Measurements from ENCODE around the gene SPACA6. TPM values are rescaled to one million over a fixed set of nuclear protein-coding genes. Genes with fewer than 3 reads are reported as not detected.
A peak's percentile ranks its signal among the peaks of the same experiment; 100 is the strongest.

SPACA6 gene
- total and polyA plus RNA-seq, 9 of the 15 experiments (the other 6 are each of a cell fraction or from before 2014, with no cell fraction given), result 1.3 to 17.3 (median 6.2) TPM

GRCh38 chr19:51713319-51714285 lies 20.5 kb downstream of the SPACA6 start:
- WGBS (ENCODE audit: insufficient coverage, low coverage, missing lambda C conversion rate), result 89% methylated on average over 48 of the region's 74 CpGs

More at GRCh38 chr19:51713319-51714285, 20.5 kb downstream of the SPACA6 start:
- peaks cover 0 to 9% of the 10 kb centered on the region in 2 experiments; a peak in 2 of 5 replicates for H3K4me1 ChIP-seq (replicated peaks in 1 of 2; ENCODE audit: control insufficient read depth in 2 of 2, insufficient read depth in 2 of 2, low read length in 2 of 2)
- H3K27ac ChIP-seq (ENCODE audit: extremely low read depth, low read depth, low read length), result no peak overlapping the region
- no peaks in the 10 kb centered on the region for H3K79me2 ChIP-seq (ENCODE audit: control insufficient read depth, insufficient read depth, low read length)
- TF ChIP-seq ZC3H8 (IDR thresholded peaks at IDR 0.05) (no peak), ZBTB33 (CRISPR knock-in tag; IDR thresholded peaks at IDR 0.05) (peak; percentile 96), MAX (CRISPR knock-in tag; IDR thresholded peaks at IDR 0.05) (0 out of 2 replicates have a peak, but pooled peaks have one; percentile 21), GTF2E2 (tag; IDR thresholded peaks at IDR 0.05) (no peak)
- H2AFZ ChIP-seq (ENCODE audit: low read depth, low read length), result no peak overlapping the region
- no peaks in the 10 kb centered on the region for H3K36me3 ChIP-seq (ENCODE audit: control insufficient read depth, insufficient read depth, low read length)
- FAIRE-seq (no peak), DNase-seq (ENCODE audit: extremely low read depth in 1 of 4, low spot score in 3 of 4) (no peak), ATAC-seq (no peak)
- ChIA-PET CTCF (ENCODE audit: low intra/inter-chr PET ratio) (interaction anchor here (0.7 to 1.1 kb wide), 2 partner anchors 62 to 65 kb away, joined by 3 to 9 read pairs; no protein-coding TSS in a partner anchor), POLR2A (no interaction called here)
- no TSS peak for BruUV-seq (replicated peaks)
- H3K4me3 ChIP-seq, result no peak overlapping the region
- no peaks in the 10 kb centered on the region for H3K9me1 ChIP-seq (ENCODE audit: control insufficient read depth, insufficient read depth, low read length)
- intact Hi-C loops (cut with micrococcal nuclease), result no loop called here
- in situ Hi-C loops (cut with MboI), result loop anchor here (5.0 kb wide), 1 partner anchor 64 kb away; no protein-coding TSS in a partner anchor
- no peaks in the 10 kb centered on the region for H3K9me3 ChIP-seq (replicated peaks; ENCODE audit: control insufficient read depth, insufficient read depth, low read depth, low read length)
- H3K9ac ChIP-seq (ENCODE audit: insufficient read depth in 1 of 2, low read depth in 2 of 2, low read length in 2 of 2), result no peak overlapping the region
- H3K4me2 ChIP-seq (ENCODE audit: insufficient read depth, low read length), result no peak overlapping the region
- peaks cover 0 to 7% of the 10 kb centered on the region in 2 experiments; a peak in 2 of 5 replicates for H3K27me3 ChIP-seq (ENCODE audit: control insufficient read depth in 2 of 2, insufficient read depth in 2 of 2, low read length in 2 of 2)
- no peaks in the 10 kb centered on the region for H4K20me1 ChIP-seq (replicated peaks; ENCODE audit: control insufficient read depth, insufficient read depth, low read length)
